T-helper 17 cell (primary cell): ENCODE measurements around the gene LYRM7. TPM values are rescaled to one million over a fixed set of nuclear protein-coding genes. Genes with fewer than 3 reads are reported as not detected.

ENCODE experiments used
- total RNA-seq, 4 donors: library from RNA in 2 of 4; stranded (reverse) in 2 of 4; gene quantifications; one replicate each; pipeline ENCODE4 v1.2.3 and lab custom pipeline; 2022 to 2026

LYRM7 gene
- total RNA-seq, 2 donors from 2014 or later = 8.1 to 9.7 TPM

Other genes with a start within 250 kb of the LYRM7 start
- 100 to 1,000 TPM; 236 to 264 TPM for gene HINT1, start 5.7 kb upstream of the LYRM7 start, total RNA-seq
- gene CDC42SE2, start 93.1 kb downstream of the LYRM7 start, total RNA-seq = 100 to 1,000 TPM; 215 to 245 TPM